ENCODE results near the gene EIPR1.

DNA sequence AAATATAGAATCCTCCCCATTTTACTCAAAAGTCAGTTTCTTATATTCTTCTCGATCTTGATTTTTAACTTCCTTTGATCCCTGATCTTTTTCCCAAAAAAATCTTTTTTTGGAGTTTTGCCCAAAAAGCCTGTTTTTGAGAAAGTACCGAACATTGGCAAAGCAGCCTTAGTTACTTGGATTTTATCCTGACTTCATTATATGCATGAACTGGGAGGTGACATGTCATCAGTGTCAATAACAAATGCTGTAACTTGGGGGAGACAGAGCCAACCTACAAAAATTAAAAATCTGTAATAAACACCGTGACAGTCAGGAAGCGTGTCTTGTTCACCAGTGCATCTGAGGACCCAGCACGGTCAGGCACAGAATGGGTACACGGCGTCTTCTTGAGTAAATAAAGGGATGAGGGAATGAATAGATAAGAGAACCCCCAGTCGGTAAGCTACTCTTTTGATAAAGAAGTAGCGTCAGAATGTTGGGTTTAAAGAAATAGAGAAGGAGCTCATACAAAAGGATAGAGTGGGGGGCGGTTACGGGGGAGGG lies 26.8 kb upstream of the EIPR1 start:
- TF ChIP-seq, protein P1, sequence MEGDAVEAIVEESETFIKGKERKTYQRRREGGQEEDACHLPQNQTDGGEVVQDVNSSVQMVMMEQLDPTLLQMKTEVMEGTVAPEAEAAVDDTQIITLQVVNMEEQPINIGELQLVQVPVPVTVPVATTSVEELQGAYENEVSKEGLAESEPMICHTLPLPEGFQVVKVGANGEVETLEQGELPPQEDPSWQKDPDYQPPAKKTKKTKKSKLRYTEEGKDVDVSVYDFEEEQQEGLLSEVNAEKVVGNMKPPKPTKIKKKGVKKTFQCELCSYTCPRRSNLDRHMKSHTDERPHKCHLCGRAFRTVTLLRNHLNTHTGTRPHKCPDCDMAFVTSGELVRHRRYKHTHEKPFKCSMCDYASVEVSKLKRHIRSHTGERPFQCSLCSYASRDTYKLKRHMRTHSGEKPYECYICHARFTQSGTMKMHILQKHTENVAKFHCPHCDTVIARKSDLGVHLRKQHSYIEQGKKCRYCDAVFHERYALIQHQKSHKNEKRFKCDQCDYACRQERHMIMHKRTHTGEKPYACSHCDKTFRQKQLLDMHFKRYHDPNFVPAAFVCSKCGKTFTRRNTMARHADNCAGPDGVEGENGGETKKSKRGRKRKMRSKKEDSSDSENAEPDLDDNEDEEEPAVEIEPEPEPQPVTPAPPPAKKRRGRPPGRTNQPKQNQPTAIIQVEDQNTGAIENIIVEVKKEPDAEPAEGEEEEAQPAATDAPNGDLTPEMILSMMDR (conservative IDR thresholded peaks at IDR 0.05): no peak
- no peak for TF ChIP-seq ZFX (IDR thresholded peaks at IDR 0.05)
